Measurements from ENCODE around the gene ERICH4. TPM values are rescaled to one million over a fixed set of nuclear protein-coding genes. Genes with fewer than 3 reads are reported as not detected.
A peak's percentile ranks its signal among the peaks of the same experiment; 100 is the strongest.

Gene ERICH4
- total RNA-seq, 1 donor from 2014 or later: not detected

GRCh38 chr19:41422955-41423354 lies 20.0 kb upstream of the ERICH4 start:
- no peak for DNase-seq (ENCODE audit: low read depth)
- TF ChIP-seq CTCF (conservative IDR thresholded peaks at IDR 0.05; ENCODE audit: low read depth, low read length): no peak
- H3K4me3 ChIP-seq (ENCODE audit: low read depth, low read length): no peak overlapping the region

DNA sequence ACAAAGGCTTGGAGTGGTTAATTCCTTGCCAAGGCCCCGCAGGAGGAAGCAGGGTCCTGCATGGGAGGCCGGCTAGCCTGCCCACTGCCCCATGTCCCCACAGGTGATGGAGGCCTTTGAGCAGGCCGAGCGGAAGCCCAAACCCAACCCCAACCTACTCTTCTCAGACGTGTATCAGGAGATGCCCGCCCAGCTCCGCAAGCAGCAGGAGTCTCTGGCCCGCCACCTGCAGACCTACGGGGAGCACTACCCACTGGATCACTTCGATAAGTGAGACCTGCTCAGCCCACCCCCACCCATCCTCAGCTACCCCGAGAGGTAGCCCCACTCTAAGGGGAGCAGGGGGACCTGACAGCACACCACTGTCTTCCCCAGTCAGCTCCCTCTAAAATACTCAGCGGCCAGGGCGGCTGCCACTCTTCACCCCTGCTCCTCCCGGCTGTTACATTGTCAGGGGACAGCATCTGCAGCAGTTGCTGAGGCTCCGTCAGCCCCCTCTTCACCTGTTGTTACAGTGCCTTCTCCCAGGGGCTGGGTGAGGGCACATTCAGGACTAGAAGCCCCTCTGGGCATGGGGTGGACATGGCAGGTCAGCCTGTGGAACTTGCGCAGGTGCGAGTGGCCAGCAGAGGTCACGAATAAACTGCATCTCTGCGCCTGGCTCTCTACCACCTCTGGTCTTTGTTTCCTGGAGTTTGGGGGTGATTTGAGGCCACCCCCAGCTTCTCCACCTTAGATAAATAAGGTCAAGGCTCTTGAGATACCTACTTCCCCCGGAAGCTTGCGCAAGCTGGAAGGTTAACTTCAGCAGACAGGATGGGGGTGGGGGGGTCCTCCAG lies 18.4 kb upstream of the ERICH4 start:
- no peak for TF ChIP-seq CTCF (conservative IDR thresholded peaks at IDR 0.05; ENCODE audit: low read depth, low read length)
- no peak for DNase-seq (ENCODE audit: low read depth)
- H3K4me3 ChIP-seq (ENCODE audit: low read depth, low read length): no peak overlapping the region

DNA sequence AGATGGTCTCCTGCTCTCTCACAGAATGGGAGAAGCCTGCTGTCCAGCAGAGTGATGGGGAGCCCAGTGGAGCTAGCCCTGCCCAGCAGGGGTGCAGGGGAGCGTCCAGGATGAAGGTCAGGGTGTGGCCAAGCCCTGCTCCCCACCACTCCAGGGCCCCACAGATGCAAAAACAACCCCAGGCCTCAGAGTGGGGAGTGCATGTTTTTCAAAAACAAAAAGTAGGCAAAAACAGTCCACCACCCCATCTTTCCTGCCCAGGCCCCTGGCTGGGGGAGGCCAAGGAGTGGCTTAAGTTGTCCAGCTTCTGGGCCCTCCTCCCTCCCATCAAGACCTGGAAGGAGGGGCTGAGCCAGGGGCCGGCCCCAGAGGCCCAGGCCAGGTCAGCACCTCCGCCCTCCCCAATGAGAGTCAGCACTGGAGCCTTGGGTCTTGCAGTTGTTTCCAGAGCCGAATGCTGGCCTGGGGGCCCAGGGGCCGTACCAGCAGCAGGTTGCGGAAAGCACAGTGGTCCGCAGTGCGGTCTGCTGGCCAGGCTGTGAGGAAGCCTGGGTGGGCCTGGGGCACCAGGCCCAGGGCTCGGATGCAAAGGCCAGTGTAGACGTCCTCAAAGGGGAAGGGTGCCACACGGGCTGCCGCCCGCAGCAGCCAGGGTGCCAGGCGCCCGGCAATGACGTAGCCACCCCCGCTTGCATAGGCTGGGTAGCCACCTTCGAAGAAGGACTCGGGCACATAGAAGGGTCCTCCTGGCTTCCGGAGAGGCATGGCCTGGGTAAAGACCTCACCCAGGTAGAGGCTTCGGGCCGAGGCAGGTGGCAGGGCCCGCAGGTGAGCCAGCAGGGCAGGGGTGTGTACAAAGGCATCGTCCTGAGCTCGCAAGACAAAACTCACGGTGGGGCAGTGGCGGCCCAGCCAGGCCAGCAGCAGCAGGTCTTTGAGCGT lies 17.5 kb upstream of the ERICH4 start:
- H3K4me3 ChIP-seq (ENCODE audit: low read depth, low read length): no peak overlapping the region
- no peak for DNase-seq (ENCODE audit: low read depth)
- TF ChIP-seq CTCF (conservative IDR thresholded peaks at IDR 0.05; ENCODE audit: low read depth, low read length): no peak

GRCh38 chr19:41426116-41426841 lies 16.7 kb upstream of the ERICH4 start:
- no peak for DNase-seq (ENCODE audit: low read depth)
- TF ChIP-seq CTCF (conservative IDR thresholded peaks at IDR 0.05; ENCODE audit: low read depth, low read length): no peak
- H3K4me3 ChIP-seq (ENCODE audit: low read depth, low read length): no peak overlapping the region

DNA sequence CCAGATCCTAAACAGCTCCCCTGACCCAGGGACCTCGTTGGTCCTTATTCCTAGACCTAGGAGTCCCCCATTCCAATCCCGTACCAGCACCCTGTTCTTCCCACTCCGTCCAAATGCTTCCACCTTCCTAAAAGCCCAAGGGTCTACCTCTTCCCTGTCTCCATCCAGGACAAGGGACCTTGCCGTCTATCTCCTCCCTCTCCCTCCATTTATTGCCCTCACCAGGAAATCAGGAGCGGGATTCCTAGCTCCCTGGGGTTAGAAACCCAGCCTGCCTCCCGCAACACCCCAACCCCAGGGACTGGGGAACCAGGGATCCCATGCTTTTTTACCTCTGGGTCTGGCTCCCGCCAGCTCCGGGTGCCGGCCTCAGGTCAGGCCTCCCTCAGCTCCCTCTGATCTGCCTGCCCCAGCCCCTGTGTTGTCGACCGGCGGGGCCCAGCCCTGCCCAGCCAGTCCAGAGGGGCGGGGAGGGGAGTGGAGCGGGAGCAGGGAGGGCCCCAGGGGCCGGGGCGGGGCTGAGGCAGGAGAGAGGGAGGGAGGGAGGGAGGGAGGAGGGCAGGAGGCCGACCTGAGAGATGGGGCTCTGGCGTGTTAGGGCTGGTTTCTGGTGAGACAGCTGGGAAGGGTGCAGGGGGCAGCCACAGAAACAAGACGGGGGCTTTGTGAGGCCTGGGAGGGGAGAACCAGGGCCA lies 15.9 kb upstream of the ERICH4 start, which contains the start of gene B3GNT8:
TSS of gene B3GNT8 (minus strand) at position 423 of the 695 bp plus-strand sequence. CDS start 596 bp downstream, outside the sequence.
- DNase-seq (ENCODE audit: low read depth): no peak
- H3K4me3 ChIP-seq (ENCODE audit: low read depth, low read length): peak within 1 kb of the TSS; percentile 28
- no peak for TF ChIP-seq CTCF (conservative IDR thresholded peaks at IDR 0.05; ENCODE audit: low read depth, low read length)

Data from epithelial cell of proximal tubule (primary cell).